H7 (cell line): ENCODE results near the gene CACNG4. TPM values are rescaled to one million over a fixed set of nuclear protein-coding genes. Genes with fewer than 3 reads are reported as not detected.

Experiments used
- DNase-seq: peaks from one replicate; pipeline ENCODE4 v3.0.0; 2012
- H3K27me3 ChIP-seq: 2 replicates; pipeline ENCODE4 v1.6.0; 2011; ENCODE audit warnings: mild to moderate bottlenecking, low read length; ENCODE audit not compliant: control insufficient read depth, insufficient read depth
- H3K36me3 ChIP-seq: replicated peaks from 2 replicates; pipeline ENCODE4 v1.5.1; 2011; ENCODE audit warnings: low read length; ENCODE audit not compliant: control insufficient read depth, insufficient read depth
- H3K4me3 ChIP-seq: 2 replicates; pipeline ENCODE4 v1.5.1; 2011; ENCODE audit warnings: low read depth, mild to moderate bottlenecking, control low read depth, low read length, moderate library complexity; ENCODE audit not compliant: insufficient read depth
- total RNA-seq: library from RNA; depleted of rRNA; stranded (reverse); fragments of >200 nt; shearing (Covaris generic); gene quantifications from 2 replicates; pipeline ENCODE4 v1.2.3, GENCODE V29; 2014

Gene CACNG4
- total RNA-seq, 1 experiment from 2014 or later: 1.1 TPM

GRCh38 chr17:66992911-66993442 is 28.5 kb downstream of the CACNG4 start:
- H3K27me3 ChIP-seq: no peaks in the 10 kb centered on the region; the same call in 1 of the 2 replicates
- H3K36me3 ChIP-seq: no peaks in the 10 kb centered on the region
- DNase-seq: no peak
- H3K4me3 ChIP-seq: no peak overlapping the region

GRCh38 chr17:66994361-66994760 is 29.9 kb downstream of the CACNG4 start:
- Histone ChIP-seq H3K4me3 (no peak overlapping the region), H3K27me3 (no peaks in the 10 kb centered on the region), H3K36me3 (no peaks in the 10 kb centered on the region)
- DNase-seq: no peak

- Histone ChIP-seq H3K36me3 (no peaks in the 10 kb centered on the region), H3K27me3 (no peaks in the 10 kb centered on the region), H3K4me3 (no peak overlapping the region)
- no peak for DNase-seq
Measured at GRCh38 chr17:66994930-66995535, 30.5 kb downstream of the CACNG4 start.

- DNase-seq: no peak
- no peaks in the 10 kb centered on the region for H3K27me3 ChIP-seq
- no peak overlapping the region for H3K4me3 ChIP-seq
- no peaks in the 10 kb centered on the region for H3K36me3 ChIP-seq
Measured at GRCh38 chr17:66995944-66996343, 31.4 kb downstream of the CACNG4 start.

GRCh38 chr17:66996926-66997325 is 32.4 kb downstream of the CACNG4 start:
- DNase-seq: no peak
- Histone ChIP-seq H3K36me3 (no peaks in the 10 kb centered on the region), H3K4me3 (no peak overlapping the region), H3K27me3 (no peaks in the 10 kb centered on the region)

- H3K36me3 ChIP-seq: no peaks in the 10 kb centered on the region
- H3K27me3 ChIP-seq: no peaks in the 10 kb centered on the region
- no peak overlapping the region for H3K4me3 ChIP-seq
- no peak for DNase-seq
Measured at GRCh38 chr17:67003231-67003630, 38.7 kb downstream of the CACNG4 start.

GRCh38 chr17:67004181-67004580 is 39.7 kb downstream of the CACNG4 start:
- no peaks in the 10 kb centered on the region for H3K27me3 ChIP-seq
- H3K36me3 ChIP-seq: no peaks in the 10 kb centered on the region
- no peak for DNase-seq
- H3K4me3 ChIP-seq: no peak overlapping the region

GRCh38 chr17:67007266-67007665 is 42.8 kb downstream of the CACNG4 start:
- Histone ChIP-seq H3K4me3 (no peak overlapping the region), H3K36me3 (no peaks in the 10 kb centered on the region), H3K27me3 (no peaks in the 10 kb centered on the region)
- no peak for DNase-seq

- H3K4me3 ChIP-seq: no peak overlapping the region
- no peak for DNase-seq
- H3K27me3 ChIP-seq: no peaks in the 10 kb centered on the region
- no peaks in the 10 kb centered on the region for H3K36me3 ChIP-seq
Measured at GRCh38 chr17:67008101-67008500, 43.6 kb downstream of the CACNG4 start.

GRCh38 chr17:67011527-67012175 is 47.1 kb downstream of the CACNG4 start:
- H3K27me3 ChIP-seq: no peaks in the 10 kb centered on the region
- no peaks in the 10 kb centered on the region for H3K36me3 ChIP-seq
- no peak overlapping the region for H3K4me3 ChIP-seq
- DNase-seq: no peak

- no peak for DNase-seq
- H3K36me3 ChIP-seq: no peaks in the 10 kb centered on the region
- no peak overlapping the region for H3K4me3 ChIP-seq
- no peaks in the 10 kb centered on the region for H3K27me3 ChIP-seq
Measured at GRCh38 chr17:67013891-67014290, 49.4 kb downstream of the CACNG4 start.

- DNase-seq: no peak
- H3K4me3 ChIP-seq: no peak overlapping the region
- no peaks in the 10 kb centered on the region for H3K36me3 ChIP-seq
- H3K27me3 ChIP-seq: no peaks in the 10 kb centered on the region
Measured at GRCh38 chr17:67015001-67015400, 50.5 kb downstream of the CACNG4 start.

- H3K36me3 ChIP-seq: no peaks in the 10 kb centered on the region
- H3K27me3 ChIP-seq: no peaks in the 10 kb centered on the region
- H3K4me3 ChIP-seq: no peak overlapping the region
- DNase-seq: peak; percentile 89
Measured at GRCh38 chr17:67016039-67016762, 51.7 kb downstream of the CACNG4 start.

- DNase-seq: no peak
- H3K27me3 ChIP-seq: no peaks in the 10 kb centered on the region
- no peak overlapping the region for H3K4me3 ChIP-seq
- H3K36me3 ChIP-seq: no peaks in the 10 kb centered on the region
Measured at GRCh38 chr17:67017910-67018309, 53.4 kb downstream of the CACNG4 start.
